DMS79 (cell line): Measurements from ENCODE around the gene FAM3D.
A peak's percentile ranks its signal among the peaks of the same experiment; 100 is the strongest.

Experiments used
- DNase-seq: peaks from one replicate; lab custom pipeline; 2025; lab: John Stamatoyannopoulos, UW

The FAM3D gene

DNA sequence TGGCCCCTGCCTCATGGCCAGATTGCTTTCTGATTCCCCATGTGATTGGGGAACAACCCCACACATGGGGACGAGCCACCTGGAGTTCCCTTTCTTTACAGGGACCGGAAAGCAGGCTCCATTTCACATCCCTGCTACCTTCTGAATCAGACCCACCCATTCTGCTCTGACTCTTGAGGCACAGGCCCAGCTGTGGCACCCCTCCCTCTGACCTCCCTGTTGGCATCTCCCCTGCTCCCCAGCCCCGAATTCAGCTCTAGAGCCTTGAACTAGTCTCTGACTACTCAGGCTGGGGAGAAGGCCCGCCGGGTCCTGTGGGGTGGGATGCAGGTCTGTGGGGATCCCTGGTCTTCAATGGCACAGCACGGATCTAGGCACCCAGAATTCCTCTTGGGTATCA lies 12.1 kb downstream of the FAM3D start:
- no peak for DNase-seq

DNA sequence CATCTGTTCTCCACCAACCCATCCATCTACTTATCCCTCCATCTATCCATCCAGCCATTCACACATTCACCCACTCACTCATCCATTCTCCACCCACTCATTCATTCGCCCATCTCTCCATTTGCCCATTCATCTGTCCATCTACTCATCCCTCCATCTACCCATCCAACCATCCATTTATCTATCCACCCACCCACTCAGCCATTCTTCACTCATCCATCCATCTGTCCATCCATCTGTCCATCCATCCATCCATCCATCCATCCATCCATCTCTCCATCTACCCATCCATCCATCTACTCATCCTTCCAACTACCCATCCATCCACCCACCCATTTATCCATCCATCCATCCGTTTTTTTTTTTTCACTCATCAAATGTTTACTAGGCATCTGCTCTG lies 13.9 kb downstream of the FAM3D start:
- DNase-seq = no peak

DNA sequence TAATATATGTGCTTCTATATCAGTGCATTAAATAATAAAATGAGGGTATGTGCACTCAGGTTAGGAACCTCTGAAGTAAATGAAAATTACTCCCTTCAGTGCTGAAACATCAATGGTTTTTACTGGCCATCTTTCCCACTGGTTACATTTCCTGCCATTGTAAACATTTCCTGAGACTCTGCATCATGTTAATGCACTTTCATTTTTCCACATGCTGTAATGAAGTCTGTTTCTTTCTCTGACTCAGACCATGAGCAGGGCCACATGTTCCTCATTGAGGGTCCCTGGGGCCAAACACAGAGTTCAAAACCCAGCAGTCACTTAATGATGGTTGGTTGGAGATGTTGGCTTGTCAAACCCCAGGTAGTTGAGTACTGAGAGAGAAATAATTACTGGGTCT lies 15.3 kb downstream of the FAM3D start:
- no peak for DNase-seq

DNA sequence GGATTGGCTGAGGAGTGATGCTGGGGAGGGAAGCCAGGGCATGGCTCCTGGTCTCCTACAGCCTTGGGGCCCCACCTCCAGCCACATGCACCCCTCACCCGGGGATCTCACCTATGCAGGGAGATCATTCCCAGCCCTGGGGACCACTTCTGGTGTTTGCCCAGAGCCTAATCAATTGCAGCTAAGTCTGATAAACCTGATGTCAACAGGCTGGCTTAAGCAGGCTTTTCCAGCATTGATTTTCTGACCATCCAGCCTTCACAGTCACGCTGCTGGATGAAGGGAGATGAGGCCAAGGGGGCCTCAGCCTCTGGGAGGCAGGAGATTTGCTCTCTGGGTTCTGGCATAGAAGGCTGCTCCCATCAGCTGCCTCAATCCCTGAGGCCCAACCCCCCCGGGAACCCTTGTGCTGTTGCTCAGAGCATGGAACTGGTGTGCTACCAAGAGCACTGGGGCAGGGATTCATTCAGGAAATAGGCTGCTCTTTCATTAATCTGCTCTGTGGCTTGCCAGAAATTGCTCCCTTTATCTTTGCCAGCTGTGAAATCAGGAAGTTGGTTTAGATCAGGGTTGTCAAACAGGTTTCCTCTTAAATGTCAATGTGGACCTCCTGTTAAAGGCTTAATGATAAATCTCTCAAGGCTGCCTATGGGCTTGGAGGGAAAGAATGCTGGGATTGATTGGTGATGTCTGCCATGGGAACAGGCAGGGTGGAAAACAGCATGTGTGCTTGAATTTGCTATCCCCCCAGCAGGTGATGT lies 19.0 kb downstream of the FAM3D start:
- DNase-seq = no peak

DNA sequence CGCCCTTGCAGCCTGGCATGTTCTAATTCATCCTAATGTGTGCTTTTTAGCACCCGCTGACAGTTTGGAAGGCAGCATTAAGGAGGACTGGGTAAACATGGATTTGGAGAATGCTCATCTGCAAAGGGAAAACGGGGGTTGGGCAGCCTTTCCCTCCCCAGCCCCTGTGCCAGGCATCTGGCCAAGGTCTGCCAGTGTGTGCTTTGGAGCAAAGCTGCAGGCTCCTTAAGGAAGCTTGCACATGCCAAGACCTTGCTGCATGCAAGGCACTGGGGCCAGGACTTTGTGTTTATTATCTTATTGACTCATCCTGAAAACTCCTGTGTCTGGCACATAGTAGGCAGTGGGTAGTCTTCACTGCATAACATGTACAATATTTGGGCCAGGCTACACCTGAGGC lies 20.1 kb downstream of the FAM3D start:
- DNase-seq = no peak

DNA sequence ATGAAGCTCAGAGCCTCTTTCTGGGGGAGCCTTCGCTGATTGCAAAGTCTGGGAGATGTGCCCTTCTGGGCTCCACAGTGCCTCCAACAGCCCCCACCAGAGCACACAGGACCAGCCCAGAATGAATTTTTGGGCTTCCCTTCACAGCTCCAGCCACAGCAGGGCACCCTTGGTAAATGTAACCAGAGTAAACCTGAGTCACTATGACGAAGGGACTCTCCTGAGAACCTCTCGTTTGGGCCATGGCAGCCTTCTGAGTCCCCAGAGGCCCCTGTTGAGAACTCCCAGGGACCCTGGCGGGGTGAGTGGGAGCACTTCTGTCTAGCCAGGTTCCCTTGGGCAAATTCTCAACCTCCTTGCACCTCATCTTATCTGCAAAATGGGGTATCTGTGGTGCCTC lies 20.8 kb downstream of the FAM3D start:
- DNase-seq = no peak

DNA sequence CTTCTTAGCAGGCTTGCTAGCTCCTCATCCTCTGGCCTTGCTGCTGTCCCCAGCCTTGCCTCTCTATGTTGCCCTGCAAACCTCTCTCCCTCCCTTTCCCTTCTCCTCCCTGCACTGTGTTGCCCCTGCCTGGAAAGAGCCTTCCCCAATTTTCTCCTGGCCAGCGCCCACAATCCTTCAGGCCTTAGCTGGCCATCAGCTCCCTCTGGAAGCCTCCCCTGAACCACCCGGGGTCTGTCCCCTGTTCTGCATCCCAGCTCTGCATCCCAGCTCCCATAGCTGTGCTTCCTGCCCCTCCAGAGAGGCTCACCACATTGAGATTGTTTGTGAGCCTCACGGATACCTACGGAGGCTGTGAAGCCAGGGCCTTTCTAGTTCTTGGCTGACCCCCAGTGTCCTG lies 23.7 kb downstream of the FAM3D start:
- no peak for DNase-seq

DNA sequence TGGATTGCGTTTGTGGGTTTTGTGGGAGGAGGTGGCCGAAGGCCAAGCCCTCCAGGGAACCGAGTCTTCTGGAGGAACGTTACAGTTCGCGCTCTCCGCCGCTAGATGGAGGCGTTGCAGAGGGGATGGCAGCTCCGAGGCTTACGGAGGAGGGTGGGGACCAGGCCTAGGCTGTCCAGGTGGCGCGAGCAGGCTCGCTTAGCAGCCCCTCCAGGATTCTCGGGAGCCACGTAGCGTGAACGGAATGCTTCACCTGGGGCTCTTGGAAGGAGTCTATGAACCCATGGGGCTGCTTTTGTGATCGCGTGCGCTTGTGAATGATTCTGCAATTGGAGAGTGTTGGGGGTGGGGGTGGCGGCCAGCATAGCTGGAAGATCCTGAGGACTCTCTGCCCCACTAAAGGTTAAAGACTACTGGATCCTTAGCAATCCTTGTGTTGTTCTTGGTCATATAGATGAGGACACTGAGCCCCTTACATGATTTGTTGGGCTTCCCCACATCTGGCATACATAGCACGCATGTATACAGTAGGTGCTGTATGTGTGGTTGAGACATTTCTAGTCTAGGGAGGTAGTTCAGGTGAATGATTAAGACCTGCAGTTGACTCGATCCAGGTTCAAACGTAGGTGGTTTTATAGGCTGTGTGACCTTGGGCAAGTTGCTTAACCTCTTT lies 25.7 kb downstream of the FAM3D start:
- peak; percentile 81 for DNase-seq

DNA sequence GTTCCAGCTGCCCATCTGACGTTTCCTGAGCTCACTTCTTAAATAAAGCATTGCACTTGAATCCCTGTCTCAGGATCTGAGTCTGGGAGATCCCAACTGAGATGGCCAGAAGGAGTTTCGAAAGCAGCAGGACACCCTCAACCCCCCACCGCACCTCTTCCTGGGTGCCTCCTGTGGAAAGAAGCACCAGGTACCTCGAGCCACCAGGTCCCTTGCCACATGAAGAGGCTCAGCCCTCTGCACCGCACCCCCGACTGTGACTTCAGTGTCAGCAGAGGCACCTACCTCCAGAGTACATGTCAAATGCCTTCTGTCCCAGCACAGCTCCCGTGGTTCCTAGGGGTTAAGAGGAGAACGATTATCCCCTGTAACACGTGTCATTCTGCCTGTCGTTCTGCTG lies 26.7 kb downstream of the FAM3D start:
- DNase-seq = no peak

DNA sequence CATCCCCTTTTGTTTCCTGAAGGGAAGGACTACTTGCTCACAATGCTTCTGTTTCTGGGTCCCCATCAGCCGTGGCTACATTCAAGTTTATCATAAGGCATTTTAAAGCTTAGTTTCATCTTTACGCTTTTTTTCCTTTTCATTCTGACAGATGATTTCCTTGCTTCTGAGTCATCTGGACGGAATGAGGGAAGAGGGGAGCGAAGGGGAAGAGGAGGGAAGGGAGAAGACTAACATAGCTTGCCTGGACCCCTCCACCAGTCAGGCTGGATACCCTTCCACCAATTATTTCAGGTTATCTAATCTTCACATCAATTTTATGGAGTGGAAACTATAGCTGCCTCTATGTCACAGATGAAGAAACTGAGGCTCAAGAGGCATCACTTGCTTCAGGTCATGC lies 27.6 kb downstream of the FAM3D start:
- no peak for DNase-seq

DNA sequence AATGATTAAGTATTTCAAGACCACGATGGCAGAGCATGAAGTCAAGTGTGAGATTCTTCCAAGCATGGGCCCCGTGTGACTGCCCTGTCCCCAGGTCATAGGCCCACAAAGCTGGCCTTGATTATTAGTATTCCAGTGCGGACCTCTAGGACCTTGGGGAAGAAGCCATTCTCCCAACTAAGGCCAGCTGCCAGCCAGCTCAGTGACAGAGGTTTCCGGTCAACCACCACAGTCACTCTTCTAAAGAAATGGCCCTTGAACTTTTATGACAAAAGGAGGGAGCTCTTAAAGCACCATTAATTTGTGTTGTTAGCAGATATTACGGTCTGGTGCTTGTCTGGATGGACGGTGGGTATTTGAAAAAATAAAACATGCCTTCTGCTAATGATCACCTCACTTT lies 28.0 kb downstream of the FAM3D start:
- peak; percentile 39 for DNase-seq

DNA sequence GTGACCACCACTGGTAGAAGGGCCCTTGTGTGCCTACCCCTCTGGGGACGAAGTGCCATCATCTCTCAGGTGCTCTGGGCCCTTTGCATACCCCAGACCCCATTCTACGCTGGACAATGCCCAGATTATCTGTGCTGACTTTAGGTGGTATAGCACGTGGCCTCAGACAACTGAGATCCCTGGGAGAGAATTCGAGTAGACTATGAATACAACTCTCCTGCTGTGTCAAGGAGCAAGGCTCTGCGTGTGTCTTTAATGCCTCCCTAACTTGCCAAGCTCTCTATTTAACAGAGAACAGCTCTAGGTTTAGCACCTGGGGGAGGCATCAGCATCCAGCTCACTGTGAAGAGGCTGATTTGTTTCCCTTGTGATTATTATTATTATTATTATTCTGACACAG lies 29.1 kb downstream of the FAM3D start:
- DNase-seq = no peak

DNA sequence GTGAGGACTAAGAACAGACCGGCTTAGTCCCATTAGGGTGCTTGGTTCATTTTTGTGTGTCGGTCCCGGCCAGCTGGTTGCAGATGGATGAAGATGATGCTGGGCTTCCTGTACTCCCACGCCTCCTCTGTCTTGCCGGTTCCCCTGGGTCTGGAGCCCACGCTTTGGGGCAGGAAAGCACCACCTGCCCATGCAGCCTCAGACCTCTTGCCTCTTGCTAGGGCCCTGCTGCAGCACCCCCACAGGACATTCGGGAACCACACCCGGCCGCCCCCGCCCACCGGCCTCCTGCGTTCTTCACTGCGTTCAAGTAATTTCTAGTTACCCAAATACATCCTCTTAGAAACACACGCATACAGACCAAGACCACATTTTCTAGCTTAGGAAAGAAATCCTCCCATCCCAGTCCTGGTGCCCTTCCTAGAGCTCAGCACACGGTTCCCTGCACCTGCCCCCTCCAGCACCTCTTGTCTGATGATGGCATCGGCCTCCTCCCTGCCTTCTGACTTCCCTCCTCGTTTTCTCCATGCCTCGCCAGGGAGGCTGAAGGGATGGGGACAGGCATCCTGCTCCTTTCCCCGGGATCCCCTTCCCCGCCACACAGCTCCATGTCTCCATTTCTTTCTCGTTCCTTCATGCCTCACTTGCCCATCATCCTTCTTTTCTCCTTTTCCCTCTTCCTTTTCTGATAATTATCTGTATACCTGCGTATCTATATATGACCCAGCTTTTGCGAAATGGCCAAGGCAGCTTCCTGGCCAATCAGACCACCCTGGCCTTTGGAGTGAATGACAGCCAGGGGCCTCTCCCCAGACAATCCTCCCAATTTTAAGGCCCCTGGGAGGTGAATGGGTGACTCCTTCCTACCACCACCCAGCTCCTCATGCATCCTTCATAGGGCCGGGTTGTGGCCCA lies 30.9 kb downstream of the FAM3D start:
- no peak for DNase-seq

DNA sequence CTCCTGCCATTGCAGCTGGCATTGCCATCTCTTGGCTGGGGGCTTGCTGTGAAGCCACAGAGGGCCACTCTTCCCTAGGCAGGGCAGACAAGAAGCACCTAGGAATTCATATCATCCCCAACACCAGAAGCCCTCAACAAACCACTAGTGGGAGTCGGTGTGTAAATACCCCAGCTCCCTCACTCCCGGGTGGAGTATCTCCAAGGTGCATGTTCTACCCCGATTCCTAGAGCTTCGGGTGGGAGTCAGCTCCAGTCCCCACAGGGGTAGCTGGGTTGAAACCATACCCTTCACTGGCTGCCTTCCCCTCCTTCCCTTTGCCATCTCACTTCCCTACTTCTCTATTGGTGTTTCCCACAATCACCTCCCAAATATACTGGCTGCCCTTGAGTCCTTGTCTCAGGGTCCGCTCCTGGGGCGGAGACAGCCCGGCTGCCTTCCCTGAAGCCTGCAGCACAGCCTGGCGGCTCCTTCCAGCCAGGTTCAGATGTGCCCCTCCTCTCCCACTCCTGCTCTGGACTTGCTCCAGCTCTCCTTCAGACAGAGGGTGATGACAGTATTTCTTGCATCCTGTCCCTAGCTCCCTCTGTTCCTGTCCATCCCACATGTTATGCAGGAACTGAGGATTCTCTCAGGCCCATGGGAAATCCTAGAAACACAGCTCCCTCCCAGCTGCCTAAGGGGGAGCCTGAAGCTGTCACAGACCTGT lies 33.3 kb downstream of the FAM3D start:
- DNase-seq = no peak

DNA sequence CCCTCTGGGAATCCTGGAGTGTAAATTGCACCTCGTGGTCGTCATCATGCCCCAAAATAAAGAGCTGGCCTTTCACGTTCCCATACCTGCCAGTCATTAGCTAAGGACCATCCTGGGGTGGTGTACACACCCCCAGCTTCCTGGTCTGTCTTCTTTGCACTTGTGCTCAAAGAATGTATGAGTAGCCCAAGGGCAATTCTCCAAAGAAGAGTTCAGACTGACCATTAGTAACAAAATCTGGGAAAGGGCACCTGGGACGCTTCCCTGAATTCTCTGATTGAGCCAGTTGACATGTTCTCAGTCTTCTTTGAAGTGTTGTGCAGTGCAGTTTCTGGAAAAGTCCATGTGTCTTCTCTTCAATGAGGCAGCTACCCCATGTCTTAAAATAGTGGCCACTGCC lies 34.8 kb downstream of the FAM3D start:
- no peak for DNase-seq

DNA sequence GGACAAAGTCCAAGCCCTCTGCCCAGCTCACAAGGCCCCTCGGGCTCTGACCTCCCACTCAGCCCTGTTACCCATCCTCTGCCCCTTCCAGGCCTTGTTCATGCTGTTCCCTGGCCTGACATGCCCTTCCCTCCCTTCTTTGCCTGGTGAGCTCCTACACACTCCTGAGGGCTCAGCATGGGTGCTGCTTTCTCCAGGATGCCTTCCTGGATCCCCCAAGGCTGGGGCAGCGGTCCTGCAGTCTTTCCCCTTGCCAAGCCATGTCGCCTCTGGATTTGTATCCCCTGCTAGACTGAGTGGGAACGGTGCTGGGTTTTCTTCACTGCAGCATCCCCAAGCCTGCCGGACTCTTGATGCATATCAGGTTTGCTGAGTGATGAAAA lies 35.9 kb downstream of the FAM3D start:
- DNase-seq = no peak

DNA sequence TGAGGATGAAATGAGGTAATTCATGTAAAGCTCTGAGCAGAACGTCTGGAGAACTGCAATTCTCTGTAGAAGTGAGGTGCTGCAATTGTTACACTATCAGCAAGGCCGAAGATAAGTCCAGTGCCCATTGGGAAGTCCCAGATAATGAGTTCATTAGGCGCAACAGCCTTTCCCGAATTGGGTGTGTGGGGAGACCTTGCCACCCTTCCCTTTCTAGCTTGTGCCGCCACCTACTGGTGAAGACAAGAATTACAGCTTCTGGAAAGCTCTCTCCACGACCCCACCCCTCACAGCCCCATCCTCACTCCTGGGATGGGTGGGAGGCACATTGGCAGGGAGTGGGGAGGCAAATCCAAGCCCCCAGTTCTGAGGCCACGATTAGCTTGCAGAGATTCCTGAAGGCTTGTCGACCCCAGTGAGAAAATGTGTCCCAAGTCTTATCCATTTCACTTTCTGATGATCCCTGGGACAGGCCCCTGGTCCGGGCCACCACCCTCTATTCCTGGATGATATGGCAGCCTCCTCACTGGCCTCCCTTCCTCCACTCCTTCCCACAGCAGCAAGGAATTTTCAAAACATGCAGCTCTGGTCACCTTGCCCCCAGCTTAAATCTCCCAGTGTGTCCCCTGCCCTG lies 36.4 kb downstream of the FAM3D start:
- no peak for DNase-seq

DNA sequence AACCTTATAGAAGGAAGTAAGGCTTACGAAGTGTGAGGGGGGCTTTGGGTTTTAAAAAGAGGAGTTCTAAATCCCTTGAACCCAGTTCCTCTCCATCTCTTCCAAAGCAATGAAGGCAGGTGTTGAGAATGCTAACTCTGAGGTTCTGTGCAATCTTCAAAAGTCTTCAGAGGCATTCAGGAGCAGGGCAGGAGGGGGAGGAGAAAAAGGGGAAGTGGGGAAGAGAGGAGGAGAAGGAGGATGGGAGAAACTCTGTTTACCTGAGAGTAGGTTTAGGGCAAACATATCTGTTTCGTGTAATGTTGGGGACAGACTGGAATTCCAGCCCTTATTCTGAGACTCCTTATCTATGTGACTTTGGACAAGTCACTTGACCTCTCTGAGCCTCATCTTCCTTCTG lies 36.9 kb downstream of the FAM3D start:
- no peak for DNase-seq

DNA sequence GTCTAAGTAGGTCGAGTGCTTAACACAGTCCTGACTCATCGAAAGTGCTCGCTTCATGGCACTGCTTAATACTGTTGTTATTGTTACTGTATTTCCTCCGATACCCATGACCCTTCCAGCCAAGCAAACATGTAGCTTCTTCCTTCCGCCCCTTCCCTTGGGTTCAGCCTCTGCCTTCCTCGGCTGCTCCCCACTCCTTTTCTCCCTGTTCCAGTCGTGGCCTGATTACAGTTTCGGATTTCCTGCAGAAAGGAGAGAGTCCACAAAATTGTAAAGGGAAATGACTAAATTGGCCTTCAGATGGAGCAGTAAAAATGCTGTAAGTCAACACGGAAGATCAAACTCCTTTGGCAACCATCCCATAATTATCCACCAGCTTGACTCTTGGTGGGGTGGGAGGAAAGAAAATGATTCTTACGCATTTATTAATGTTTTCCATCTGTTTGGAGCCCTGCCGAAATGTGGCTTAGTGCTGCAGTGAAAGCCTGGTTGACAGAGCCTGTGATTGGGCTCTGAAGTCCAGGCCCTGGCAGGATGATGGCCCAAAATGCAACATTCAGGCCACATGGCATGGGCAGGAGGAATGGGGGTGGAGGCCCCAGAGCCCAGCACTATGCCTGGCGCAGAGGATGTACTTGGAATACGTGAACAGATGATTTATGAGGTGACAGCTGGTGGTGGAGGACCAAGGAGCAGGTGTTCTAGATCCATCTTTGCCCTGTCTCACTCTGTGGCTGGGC lies 37.6 kb downstream of the FAM3D start:
- no peak for DNase-seq

DNA sequence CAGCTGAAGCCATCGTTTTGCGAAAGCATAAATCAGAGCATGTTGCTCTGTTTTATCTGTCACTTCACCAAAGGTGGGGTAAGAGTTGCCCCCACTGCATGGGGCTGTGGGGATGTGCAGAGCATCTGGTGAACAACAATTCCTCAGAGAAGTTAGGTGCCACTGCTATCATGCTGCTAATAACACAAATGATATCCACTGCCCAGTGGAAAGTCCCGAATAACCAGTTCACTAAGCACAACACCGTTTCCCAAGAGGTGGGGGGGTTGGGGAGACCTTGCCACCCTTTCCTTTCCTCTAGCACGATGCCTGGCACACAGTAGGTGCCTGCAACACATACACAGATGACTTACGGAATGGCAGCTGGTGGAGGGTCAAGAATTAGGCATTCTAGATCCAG lies 38.6 kb downstream of the FAM3D start:
- no peak for DNase-seq

DNA sequence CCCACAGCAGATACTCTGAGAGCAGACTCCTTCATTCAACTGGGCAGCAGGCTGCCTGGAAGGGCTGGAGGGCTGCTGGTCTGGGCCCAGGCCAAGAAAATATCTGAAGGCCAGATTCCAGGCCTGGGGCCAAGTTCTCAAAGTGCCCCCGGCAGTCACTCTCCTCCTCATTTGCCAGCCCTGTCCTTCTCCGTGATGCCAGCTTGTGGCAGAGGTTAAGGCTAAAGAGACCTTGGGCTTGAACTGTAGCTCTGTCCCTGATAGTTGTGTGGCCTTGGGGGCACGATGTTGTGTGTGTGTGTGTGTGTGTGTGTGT lies 39.0 kb downstream of the FAM3D start:
- no peak for DNase-seq
